ENCODE results near the gene KLB. TPM values are rescaled to one million over a fixed set of nuclear protein-coding genes. Genes with fewer than 3 reads are reported as not detected.

The KLB gene
- total RNA-seq, 1 donor from 2014 or later, result 0.18 TPM

GRCh38 chr4:39426728-39427127, 20.0 kb downstream of the KLB start:
- intact Hi-C loops (cut with micrococcal nuclease), result no loop called here
- CTCF ChIA-PET, result no interaction called here
- DNase-seq (no peak), ATAC-seq (ENCODE audit: low read depth) (no peak)
- Mint-ChIP-seq H3K27ac (no peak overlapping the region), H3K4me1 (no peaks in the 10 kb centered on the region), H3K4me3 (no peak overlapping the region), H3K27me3 (no peaks in the 10 kb centered on the region), H3K36me3 (ENCODE audit: low read depth) (no peaks in the 10 kb centered on the region), H3K9me3 (no peaks in the 10 kb centered on the region)
- TF ChIP-seq CTCF (IDR thresholded peaks at IDR 0.05), result no peak
- POLR2A ChIA-PET, result no interaction called here

GRCh38 chr4:39427520-39428114, 20.9 kb downstream of the KLB start:
- Mint-ChIP-seq H3K27me3 (no peaks in the 10 kb centered on the region), H3K36me3 (ENCODE audit: low read depth) (no peaks in the 10 kb centered on the region), H3K9me3 (no peaks in the 10 kb centered on the region), H3K4me3 (no peak overlapping the region), H3K4me1 (no peaks in the 10 kb centered on the region), H3K27ac (no peak overlapping the region)
- DNase-seq, result no peak
- ATAC-seq (ENCODE audit: low read depth), result no peak
- TF ChIP-seq CTCF (IDR thresholded peaks at IDR 0.05), result no peak
- intact Hi-C loops (cut with micrococcal nuclease), result no loop called here
- CTCF ChIA-PET, result no interaction called here
- POLR2A ChIA-PET, result interaction anchor here (0.6 kb wide), 1 partner anchor 105 kb away, joined by 3 read pairs; no protein-coding TSS in a partner anchor

DNA sequence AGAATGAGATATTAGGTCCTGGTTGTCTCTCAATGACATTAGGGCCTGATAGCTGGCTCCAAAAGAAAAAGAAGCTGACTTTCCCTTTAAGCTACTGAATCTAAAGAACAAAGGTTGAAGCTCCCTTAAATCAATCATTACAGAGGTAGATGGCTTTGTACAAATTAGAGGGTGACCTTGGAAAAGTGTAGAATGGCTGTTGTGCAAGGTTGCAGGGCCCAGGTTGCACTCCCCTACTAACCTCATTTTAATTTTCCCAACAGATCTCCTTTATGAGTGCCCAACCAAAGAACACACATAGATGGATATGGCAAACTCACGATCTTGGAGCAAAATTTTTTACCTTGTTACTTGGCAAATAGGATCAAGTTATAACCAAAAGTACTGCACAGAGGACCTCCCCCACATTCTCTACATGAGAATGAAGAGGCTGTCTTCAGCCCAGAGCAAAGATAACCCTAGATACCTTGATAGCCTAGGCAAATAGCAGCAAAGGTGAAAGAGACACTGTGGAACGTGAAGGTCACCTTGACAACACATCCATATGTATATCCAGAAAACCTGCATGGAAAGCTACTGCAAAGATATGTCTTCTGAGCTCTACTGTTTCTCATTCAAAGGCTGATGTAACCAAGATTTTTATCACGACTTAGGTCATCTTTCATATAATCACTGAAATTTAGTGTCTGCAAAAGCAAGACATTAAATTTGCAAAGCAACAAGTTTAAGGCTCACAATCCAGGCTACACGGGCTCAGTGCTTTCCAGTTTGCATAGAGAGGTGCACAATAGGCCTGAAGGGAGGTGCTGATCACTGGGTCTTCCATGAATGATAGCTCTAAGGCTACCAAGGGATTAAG, 23.0 kb downstream of the KLB start:
- no peaks in the 10 kb centered on the region for H3K9me3 Mint-ChIP-seq
- H3K36me3 Mint-ChIP-seq (ENCODE audit: low read depth), result no peaks in the 10 kb centered on the region
- no peak for DNase-seq
- intact Hi-C loops (cut with micrococcal nuclease), result no loop called here
- no peaks in the 10 kb centered on the region for H3K4me1 Mint-ChIP-seq
- CTCF ChIA-PET, result no interaction called here
- no peak overlapping the region for H3K4me3 Mint-ChIP-seq
- ATAC-seq (ENCODE audit: low read depth), result no peak
- no peak overlapping the region for H3K27ac Mint-ChIP-seq
- H3K27me3 Mint-ChIP-seq, result no peaks in the 10 kb centered on the region
- POLR2A ChIA-PET, result interaction anchor here (0.6 kb wide), 1 partner anchor 1347 kb away, joined by 3 read pairs; no protein-coding TSS in a partner anchor
- TF ChIP-seq CTCF (IDR thresholded peaks at IDR 0.05), result no peak

DNA sequence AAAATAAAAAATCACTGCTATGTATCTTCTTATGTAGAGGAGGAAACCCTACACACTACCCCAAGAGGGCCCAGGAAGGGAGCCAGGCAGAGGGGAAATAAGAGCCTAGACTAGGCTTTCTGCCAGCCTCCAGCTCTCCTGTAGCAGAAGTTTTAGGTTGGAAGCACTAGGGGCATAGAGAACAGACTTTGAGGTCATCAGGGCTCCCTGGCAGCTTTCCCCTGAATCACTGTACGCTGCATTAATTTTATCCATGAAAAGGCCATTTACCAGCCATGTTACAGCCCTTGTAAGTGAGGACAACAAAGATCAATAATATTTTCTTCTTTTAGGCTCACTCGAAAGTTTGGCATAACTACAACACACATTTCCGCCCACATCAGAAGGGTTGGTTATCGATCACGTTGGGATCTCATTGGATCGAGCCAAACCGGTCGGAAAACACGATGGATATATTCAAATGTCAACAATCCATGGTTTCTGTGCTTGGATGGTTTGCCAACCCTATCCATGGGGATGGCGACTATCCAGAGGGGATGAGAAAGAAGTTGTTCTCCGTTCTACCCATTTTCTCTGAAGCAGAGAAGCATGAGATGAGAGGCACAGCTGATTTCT, 27.3 kb downstream of the KLB start:
- ChIA-PET POLR2A (no interaction called here), CTCF (no interaction called here)
- peaks cover 2% of the 10 kb centered on the region for H3K27me3 Mint-ChIP-seq
- TF ChIP-seq CTCF (IDR thresholded peaks at IDR 0.05), result no peak
- DNase-seq, result no peak
- intact Hi-C loops (cut with micrococcal nuclease), result no loop called here
- no peaks in the 10 kb centered on the region for H3K9me3 Mint-ChIP-seq
- H3K27ac Mint-ChIP-seq, result no peak overlapping the region
- H3K36me3 Mint-ChIP-seq (ENCODE audit: low read depth), result no peaks in the 10 kb centered on the region
- H3K4me1 Mint-ChIP-seq, result no peaks in the 10 kb centered on the region
- H3K4me3 Mint-ChIP-seq, result no peak overlapping the region
- ATAC-seq (ENCODE audit: low read depth), result no peak

Measured in activated B cell treated with CpG ODN at 0.5 μM for 24 hours (primary cell).